NCI-H1694 (cell line): ENCODE data around the gene ZNF267.
"Not testable (repeated sequence)": the region's sequence is repeated elsewhere in the genome, so short reads cannot be mapped to it uniquely, and the experiment has no call there.

Experiments used
- DNase-seq: peaks from one replicate; lab custom pipeline; 2025; lab: John Stamatoyannopoulos, UW

The ZNF267 gene

DNA sequence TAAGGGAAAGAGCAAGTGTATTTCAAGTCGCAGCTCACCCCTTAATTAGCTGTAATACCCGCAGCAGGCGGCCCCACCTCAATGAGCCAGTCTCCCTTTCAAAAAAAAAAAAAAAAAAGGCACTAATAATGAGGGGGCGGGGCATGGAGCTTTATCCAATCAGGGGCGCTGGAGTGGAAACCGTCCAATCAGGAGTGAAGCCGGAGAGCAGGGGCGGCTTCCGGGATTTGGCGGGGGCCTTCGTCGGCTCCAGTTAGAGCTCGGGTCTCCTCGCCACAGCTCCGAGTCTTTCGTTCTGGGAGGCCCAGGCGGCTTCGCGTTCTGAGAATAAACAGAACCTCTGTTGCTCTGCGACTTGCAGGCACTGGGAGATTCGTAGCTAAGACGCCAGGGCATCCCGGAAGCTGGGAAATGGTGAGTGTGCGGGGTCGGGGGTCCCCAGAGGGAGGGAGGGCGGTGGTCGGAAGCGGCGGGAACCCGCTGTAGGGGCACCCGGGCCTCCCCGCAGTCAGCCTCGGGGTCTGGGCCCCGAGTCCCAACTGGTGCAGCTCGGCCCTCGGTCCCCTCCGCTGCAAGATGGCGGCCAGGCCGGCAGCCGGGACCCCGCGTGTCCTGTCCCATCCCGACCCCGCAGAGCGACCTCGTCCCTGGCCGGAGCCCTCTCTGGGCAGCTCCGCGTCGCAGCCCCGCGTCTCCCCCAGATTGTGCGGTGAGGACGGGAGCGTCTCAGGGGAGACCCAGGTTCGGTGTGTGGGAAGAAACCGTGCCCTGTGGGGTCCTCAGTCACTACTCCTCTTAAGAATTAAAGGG, at the start of gene ZNF267:
Gene ZNF267 (plus strand): TSS at position 252 of the 810 bp plus-strand sequence. CDS start 160 bp downstream, at position 412.
- peak; percentile 83 for DNase-seq

DNA sequence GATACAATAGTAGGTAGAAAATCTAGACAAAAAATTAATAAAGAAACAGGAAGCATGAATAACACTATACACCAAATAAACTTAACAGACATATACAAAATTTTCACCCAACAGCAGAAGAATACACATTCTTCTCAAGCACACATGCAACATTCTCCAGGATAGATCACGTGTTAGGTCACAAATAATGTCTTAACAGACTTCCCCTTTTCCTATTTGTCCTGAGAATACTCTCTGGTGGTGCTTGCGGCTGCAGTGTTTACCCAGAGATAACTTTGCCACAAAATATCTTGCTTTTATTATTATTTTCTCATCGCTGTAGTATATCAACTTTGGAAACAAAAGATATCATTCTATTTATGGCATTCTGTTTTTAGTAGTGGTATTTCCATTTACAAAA, 40.6 kb upstream of the ZNF267 start:
- DNase-seq = no peak

DNA sequence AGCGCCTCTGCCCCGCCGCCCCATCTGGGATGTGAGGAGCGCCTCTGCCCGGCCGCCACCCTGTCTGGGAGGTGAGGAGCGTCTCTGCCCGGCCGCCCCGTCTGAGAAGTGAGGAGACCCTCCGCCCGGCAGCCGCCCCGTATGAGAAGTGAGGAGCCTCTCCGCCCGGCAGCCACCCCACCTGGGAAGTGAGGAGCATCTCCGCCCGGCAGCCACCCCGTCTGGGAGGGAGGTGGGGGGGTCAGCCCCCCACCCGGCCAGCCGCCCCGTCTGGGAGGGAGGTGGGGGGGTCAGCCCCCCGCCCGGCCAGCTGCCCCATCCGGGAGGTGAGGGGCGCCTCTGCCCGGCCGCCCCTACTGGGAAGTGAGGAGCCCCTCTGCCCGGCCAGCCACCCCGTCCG, 37.2 kb upstream of the ZNF267 start:
- not testable (repeated sequence) for DNase-seq

DNA sequence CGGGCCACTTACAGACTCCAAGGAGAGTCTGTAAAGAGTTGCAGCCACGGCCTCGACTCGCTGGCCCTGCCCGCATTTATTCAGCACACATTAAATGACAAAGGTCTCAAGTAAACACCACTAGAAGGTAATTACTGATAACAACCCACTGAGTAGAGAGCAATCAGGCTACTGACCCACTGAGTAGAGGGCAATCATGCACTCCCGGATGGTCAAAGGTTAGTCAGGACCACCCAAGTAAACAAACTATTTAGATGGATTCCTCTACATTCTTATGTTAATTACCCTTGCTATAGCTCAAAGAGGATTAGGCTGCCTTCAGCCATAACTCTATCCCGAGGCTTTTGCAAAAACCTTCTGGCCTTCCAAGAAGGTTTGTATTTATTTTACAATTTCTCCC, 30.7 kb upstream of the ZNF267 start:
- no peak for DNase-seq

DNA sequence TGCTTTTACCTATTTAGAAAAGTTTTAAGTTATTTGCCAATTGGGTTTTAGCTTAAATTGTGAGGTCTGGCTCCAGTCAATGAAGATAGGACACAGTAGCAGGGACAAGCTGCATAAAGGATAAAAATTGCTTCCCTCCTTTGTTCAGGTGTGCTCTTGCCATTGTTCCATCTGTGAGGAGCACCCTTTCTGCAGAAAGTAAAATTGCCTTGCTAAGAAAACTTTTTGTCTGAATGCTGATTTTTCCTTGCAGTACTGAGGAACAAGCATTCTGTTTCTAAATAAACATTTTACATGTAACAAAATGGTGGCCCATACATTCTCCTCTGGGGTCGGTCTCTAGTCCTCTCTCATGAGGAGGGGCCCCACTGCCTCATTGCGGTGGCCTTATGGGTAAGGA, 25.0 kb upstream of the ZNF267 start:
- not testable (repeated sequence) for DNase-seq

DNA sequence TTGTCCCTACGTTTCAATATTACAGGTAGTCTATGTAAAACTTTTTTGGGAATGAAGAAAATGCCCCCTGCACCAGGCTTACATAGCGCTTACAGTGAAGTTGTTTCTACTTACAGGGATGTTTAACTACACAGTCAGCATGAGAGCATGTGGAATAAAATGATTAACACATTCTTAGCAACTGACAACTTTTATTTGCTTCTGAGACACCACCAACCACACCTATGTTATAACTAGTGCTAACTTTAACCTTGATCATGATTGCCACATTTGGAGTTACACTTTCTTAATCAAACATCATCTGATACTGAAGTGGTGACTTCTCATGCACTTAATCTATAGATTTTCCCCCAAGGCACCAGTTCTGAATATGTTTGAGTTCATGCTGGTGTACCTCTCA, 20.3 kb upstream of the ZNF267 start:
- DNase-seq = no peak

DNA sequence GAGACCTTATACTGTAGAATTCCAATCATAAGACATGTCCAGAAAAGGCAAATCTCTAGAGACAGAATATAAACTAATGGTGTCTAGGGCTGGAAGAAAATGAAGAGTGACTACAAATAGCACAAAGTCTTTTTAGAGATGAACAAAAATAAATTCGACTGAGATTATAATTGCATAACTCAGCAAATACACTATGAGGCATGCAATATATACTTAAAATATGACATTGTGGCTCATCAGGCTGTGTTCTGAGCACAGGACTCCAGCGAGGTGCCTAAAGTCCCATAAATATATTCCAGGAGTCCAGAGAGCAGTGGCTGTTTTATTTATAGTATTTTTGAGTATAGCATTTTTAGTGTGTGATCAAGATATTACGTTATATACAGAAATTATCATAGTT, 13.1 kb upstream of the ZNF267 start:
- no peak for DNase-seq

DNA sequence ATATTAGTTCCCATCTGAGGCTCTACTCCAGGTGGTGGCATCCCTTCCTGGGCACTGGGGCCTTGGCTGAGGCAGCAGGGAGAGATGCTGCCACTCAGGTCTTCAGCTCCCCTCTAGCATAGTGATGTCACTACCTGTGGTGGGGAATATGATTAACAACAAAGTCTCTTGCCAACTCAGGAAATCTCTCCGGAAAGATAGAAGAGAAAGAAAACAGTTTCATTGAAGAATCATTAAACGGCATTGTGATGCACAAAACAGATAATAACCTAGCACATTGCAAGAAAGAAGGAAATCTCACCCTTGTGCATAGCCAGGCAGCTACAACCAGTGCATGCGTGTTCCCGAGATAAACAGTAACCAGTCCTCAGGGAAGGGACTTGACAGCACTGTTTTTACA, 12.2 kb upstream of the ZNF267 start:
- DNase-seq = no peak

DNA sequence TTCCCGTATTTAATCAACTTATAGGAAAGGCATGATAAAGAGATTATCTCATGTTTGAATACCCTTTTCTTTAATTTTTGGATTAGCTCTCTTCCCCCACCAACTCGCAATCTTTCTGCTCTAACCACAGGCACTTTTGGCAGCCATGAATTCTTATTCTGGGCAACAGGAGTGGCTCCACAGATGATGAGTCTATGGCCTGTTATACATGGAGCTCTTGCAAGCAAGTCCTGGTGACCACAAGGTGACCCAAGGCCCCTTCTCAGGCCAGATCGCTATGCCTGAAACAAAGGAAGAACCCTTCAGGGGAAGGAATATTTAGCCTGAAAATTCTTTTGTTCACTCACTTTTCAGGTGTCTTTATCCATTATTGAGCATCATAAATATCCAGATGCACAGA, 10.8 kb upstream of the ZNF267 start:
- no peak for DNase-seq

DNA sequence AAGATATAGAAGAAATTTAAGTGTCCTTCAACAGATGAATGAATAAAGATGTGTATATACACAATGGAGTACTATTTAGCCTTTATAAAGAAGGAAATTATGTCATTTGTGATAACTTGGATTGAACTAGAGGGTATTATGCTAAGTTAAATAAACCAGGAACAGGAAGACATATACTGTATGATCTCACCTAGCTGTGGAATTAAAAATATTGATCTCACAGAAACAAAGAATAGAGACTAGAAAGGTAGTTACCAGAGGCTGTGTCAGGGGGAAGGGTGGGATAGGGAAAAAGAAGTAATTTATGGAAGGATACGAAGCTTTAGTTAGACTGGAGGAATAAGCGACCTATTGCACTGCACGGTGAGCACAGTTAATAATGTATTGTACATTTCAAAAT, 5.4 kb upstream of the ZNF267 start:
- DNase-seq = no peak

DNA sequence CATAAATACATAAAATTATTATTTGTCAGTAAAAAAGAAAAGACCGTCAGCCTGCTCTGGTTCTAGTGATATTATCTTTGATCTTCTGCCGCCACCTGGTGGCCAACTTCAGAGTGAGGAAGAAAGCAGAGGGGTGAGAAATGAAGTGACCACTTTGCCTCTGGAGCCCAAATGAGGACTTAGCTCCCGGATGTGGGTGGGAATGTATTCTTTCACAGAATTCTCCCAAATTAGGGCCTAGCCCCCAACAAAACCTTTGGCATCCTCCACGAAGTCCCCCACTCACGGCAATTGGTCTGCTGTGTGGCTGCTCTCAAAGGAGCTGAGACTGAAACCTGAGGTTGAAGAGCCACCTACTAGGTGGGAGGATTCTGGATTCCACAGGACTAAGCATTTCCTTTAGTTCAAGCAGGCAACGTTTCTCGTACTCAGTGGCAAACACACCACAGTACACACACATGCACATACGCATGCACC, 4.9 kb upstream of the ZNF267 start:
- peak; percentile 65 for DNase-seq

DNA sequence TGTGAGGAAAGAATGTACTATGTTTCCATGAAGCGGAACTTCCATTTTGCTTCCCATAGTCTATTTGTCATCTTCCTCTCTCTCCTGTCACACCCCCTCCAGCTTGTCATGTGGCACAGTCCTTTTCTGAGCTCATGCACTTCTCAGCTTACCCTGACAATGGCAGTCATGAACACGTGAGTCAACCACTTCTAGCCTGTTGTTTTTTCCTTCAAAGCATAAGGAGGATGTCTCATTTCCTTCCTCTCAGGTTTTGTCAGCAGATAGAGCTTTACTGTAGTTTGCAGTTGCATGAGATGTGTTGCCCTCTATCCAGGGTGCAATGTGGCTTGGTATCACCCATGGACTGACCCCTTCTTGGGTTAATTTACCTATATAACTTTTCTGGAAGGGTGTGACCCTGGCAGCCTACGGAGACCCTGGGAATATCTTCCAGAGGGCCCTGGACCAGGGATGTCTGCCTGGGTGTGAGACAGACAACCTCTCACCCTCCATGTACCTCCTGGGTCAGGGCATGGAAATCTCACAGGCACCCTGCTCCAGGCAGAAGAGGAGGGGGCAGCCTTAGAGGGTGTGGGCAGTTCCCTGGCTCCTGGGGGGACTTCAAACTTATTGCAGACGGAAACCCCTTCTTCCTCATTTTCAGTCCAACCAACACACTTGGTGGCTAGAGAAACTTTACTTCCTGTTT, 4.0 kb upstream of the ZNF267 start:
- DNase-seq = no peak

DNA sequence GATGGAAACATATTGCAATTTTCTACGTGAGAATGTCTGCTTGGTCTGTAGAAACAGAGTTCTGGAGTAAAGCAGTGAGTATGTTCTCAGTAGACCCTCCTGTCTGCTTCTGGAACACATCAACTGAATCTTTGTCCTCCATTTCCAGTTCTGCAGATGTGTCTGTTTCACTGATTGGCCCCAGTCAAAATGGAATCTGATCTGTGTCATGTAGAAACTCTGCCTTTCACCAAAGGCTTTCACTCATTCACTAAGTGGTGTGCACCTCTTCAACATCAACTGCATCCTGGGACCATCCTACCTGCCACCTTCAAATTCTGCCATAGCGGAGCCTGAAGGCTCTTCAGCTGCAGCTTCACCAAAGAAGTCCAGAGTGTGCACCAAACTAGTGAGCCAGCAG, 2.8 kb upstream of the ZNF267 start:
- DNase-seq = no peak

DNA sequence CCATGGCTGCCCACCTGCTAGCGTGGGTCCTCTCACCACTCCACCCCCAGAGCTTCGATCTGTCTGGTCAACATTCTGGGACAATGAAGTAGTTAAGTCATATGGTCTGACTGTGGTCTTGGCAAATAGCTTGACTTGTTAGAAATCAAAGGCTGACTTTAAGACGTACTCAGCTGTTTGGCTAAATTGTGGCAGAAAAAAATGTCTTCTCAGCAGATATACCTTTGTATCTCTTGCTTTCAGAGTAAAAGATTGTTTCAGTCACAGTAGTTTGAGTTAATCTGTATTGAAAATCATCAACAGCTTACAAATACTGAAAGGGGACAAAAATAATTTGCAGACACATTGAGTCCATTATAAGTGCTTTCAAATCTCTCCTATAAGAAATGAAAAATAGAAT, 2.1 kb upstream of the ZNF267 start:
- DNase-seq = no peak

DNA sequence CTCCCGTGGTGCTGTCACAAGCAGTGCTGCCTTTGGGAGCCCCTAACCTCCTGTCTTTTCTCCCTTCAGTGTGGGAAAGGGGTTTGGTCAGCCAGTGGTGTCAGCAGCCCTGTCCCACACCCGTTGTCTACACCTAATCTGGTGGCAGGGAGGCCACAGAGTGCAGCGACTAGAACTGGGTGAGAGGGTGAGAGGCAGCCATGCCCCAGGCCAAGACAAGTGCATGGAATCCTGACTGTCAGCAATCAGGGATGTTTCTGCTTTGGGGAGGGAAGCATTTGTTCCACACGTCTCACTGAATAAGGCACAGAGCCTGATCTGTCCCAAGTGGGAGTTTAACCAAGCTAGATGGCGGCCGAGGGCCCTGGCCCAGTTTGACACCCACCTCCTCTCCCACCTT, 1.4 kb upstream of the ZNF267 start:
- no peak for DNase-seq

DNA sequence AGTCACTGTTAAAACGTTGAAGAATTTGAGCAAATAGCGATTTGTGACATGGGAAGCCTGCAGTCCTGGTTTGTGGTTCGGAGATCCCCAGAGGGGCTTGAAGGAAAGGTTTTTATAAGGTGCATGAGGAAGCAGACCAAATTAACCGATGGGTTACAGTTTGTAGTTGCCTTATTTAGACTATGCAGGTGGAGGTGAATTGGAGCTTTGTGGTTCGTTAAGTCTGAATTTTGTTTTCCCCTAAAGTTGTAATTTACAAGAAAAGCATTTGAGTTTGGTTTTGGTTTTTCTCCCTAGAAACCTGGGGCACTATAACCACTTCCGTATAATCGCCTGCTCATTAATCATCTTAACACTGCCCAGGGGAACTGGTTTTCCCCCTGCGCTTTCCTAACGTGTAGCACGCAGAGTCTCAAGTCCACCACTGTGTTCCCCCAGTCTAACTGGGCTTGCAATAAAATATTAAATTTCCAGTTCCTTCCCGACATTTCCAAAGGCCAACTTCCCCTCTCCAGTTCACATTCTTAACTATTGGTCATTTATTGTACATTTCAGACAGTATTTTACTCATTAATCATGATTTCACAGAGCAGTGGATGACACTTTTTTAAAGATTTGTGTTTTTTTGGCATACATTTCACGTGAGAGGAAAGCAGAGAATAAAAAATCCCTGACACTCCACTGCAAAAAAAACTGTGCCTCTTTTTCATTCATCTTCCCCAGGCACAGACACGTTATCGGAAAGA, 932 bp downstream of the ZNF267 start:
- DNase-seq = no peak

DNA sequence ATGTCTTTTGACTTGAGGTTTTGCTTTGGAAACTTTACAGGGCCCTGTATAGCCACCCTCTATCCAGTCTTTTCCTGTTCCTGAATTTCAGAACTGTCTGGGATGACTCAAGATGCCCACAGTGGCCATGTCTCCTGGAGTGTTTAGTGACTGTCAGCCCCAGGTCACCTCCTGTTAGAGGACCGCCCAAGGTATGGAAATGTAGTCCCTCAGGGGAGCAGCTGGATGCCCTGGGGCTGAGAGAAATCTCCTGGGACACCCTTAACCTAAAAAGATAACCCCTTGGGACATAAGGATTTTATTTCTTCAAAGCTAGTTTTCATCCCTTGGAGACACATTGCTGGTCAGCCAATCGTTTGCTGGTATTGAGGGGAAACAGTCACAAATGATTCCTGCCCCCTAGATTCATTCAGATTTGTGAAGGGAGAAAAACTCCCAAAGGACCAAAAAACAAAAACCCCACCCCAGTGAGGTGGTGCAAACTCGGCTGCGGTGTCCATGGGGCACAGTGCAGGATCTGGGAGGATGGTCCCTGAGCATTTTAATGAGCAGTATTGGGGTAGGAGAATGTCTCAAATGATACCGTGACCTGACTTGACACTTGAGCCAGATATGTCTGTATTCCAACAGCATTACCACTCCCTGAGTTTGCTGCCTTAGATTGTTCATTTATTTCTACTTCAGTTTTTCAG, 1.7 kb downstream of the ZNF267 start:
- no peak for DNase-seq

DNA sequence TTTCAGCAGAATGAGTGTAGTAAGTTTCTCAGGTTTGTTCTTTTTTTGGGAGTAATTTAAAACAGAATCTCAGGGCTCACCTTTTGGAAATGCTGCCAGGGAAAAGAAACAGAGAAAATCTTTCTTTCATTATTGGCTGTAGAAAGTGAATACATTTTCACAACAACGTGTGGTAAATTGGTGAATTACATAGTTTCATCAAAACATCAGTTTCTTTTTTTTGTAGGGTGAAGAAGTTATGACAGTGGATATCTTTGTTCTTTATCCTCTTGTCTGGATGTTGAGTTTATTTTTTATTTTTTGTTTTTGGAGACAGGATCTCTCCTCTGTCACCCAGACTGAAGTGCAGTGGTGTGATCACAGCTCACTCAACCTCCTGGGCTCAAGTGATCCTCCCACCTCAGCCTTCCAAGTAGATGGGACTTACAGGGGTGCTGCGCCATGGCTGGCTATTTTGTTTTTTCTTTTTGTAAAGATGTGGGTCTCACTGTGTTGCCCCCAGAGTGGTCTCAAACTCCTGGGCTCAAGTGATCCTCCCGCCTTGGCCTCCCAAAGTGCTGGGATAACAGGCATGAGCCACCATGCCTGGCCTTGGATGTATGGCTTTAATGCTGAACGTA, 2.4 kb downstream of the ZNF267 start:
- no peak for DNase-seq

DNA sequence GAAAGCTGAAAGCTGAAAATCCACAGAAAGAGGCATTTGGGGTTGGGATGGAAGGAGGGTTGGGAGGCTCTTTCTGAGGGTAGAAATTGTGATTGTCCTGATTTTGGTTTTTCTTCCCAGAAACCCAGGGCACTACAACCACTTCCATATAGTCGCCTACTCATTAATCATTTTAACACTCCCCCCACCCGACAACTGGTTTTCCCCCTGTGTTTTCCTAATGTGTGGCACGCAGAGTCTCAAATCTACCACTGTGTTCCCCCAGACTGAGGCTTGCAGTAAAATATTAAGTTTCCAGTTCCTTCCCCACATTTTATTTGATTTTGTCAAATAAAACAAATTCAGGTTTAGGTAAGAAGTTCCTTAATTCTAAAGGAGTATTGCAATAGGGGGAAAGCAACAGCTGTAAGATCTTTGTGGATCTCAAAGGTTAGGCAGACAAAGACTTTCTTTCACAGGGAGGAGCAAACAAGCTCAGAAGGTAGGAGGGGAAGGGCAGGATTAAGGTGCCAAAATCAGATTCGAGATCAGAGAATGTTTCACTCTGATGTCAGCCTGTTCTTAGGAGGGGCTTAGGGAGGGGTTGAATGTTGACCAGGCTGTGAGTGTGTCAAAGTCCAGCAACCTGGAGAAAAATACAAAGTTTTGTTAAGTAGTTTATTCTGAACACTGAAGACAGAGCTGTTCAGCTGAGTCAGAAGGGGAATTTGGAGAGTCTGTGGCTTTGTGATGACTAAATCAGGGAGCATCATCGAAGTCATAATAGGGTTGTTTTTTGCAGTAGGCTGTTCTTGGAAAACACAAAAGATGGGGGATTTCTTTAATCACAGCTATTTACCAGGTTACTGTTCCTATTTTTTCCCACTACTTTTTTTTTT, 3.6 kb downstream of the ZNF267 start:
- no peak for DNase-seq

DNA sequence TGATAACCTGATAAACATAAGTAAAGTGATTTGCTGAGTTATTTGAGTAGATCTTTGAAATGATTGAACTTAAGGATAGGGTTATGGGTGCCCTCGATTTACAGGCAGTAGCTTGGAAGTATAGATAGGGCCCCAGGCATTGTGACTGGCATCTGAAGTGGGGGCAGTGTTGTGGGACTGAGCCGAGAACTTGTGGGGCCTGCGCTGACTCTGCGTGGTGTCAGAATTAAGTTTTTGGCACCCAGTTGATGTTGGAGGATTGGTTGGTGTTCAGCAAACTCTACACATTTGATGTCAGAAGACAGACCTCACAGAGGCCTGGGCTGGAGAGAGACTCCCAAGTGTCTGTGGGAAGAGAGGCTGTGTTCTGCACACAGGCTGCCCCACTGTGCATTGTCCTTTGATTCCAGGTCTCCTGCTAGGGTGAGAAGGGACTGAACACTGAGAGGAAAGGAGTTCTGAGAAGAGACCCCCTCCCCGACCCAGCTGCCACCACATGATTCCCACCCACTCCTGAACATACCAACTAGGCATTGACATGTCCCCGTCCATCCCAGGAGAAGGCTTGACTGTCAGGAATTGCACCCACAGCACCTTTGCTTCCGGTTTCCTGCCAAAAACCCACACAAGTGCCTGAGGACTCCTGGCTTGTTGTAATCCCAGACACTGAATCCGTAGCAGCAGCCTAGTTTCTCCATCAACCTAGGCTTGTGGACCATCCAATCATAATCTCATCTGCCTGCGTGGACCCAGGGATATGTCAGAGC, 4.5 kb downstream of the ZNF267 start:
- DNase-seq = no peak
